ENCODE results near the gene DBF4. TPM values are rescaled to one million over a fixed set of nuclear protein-coding genes. Genes with fewer than 3 reads are reported as not detected.
A peak's percentile ranks its signal among the peaks of the same experiment; 100 is the strongest.

The DBF4 gene
- total and polyA plus RNA-seq, 2 of the 13 experiments (the other 11 are each of a cell fraction or from before 2014, with no cell fraction given), result 5.0 to 64.4 TPM

DNA sequence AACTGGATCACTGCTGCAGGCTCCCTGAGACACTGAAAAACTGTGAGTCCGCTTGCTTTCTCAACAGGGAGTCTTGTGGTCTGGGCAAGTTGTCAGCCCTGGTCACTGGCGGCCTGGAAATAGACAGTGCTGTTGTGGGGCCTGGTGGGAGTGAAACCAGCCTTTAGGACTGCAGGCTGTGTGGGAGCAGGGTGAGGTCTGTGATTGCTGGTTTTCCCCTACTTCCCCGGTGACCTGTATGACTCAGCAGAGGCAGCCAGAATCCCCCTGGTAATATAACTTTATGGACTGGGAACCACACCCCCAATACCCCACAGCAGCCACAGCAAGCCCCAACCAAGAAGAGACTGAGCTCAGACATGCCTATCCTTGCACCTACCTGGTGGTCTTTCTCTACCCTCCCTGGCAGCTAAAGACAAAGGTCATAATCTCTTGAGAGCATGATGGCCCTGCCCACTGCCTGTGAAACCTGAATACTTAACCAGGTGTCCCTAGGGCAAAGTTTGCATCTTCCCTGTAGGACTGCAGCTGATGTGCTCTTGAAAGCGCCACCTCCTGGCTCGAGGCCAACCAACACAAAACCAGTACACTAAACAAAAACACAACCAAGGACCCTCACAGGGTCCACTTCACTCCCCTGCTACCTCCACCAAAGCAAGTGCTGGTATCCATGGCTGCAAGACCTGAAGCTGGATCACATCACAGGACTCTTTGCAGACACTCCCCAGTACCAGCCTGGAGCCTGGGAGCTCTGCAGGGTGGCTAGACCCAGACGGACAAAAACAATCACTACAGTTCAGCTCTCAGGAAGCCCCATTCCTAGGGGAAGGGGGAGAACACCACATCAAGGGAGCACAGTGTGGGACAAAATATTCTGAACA lies 50.5 kb downstream of the DBF4 start (continued):
- TF ChIP-seq PHF21A (CRISPR knock-in tag; IDR thresholded peaks at IDR 0.05) (0 out of 2 replicates have a peak, but pooled peaks have one; percentile 43), FOXP4 (CRISPR knock-in tag; IDR thresholded peaks at IDR 0.05) (0 out of 2 replicates have a peak, but pooled peaks have one; percentile 30), ZMYM4 (CRISPR knock-in tag; IDR thresholded peaks at IDR 0.05) (peak; percentile 65)

DNA sequence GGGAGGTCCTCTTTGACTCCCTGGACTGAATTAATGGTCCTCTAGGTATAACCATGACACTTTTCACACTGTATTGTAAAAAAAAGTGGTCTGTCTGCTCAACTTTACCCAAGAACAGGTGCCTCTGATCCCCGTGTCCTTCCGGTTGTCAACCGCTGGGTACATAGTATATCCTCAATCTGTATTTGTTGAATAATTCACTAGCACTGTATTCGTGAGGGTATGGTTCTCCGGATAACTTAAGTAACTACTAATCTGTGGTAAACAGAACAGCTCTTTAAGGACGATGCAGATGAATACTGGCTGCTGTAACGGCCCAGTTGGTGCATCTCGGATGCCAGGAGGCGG lies 57.3 kb downstream of the DBF4 start:
- BruUV-seq (replicated peaks), result no TSS peak
- peak overlapping the region; percentile 81 for H3K4me2 ChIP-seq (ENCODE audit: low read depth, low read length)
- in situ Hi-C loops (cut with HindIII; ENCODE audit: extremely low pct_ligation_motif_present, low pct_unique_long_range_greater_than_20kb) (no loop called here), intact Hi-C loops (cut with micrococcal nuclease; ENCODE audit: unreplicated experiment) (loop anchor here (10.0 kb wide), 1 partner anchor 231 kb away; no protein-coding TSS in a partner anchor)
- no peaks in the 10 kb centered on the region for H3K36me3 ChIP-seq (replicated peaks in 1 of 2; ENCODE audit: control insufficient read depth in 1 of 2, insufficient read depth in 2 of 2, low read length in 2 of 2)
- no peaks in the 10 kb centered on the region for H3K79me2 ChIP-seq (ENCODE audit: insufficient read depth, low read length)
- H4K20me1 ChIP-seq (ENCODE audit: insufficient read depth, low read length), result no peaks in the 10 kb centered on the region
- peak overlapping the region; percentile 7; the same call in 1 of the 2 replicates for H3K9ac ChIP-seq (ENCODE audit: insufficient read depth, low read depth, low read length)
- peak overlapping the region; percentile 83 for H2AFZ ChIP-seq (ENCODE audit: low read length)
- no peak overlapping the region for H3K27ac ChIP-seq (ENCODE audit: extremely low read length, insufficient read depth, low read length)
- CTCF ChIA-PET (ENCODE audit: low intra/inter-chr PET ratio, low total read pairs), result no interaction called here
- peaks cover 24% of the 10 kb centered on the region for H3K4me1 ChIP-seq (ENCODE audit: insufficient read depth, low read length)
- no peak for DNase-seq (ENCODE audit: low spot score)
- FAIRE-seq, result no peak
- 4% methylated on average over 7 of the region's 9 CpGs for WGBS (ENCODE audit: low lambda C conversion rate)
- no peaks in the 10 kb centered on the region; a peak in 1 of 5 replicates for H3K27me3 ChIP-seq (ENCODE audit: control insufficient read depth in 1 of 2, insufficient read depth in 2 of 2, low read length in 2 of 2)
- H3K4me3 ChIP-seq (replicated peaks in 1 of 3; ENCODE audit: insufficient read depth in 1 of 3, low read depth in 2 of 3, low read length in 3 of 3), result peak overlapping the region; percentile 64 to 77 (median 70)
- H3K9me3 ChIP-seq (ENCODE audit: low read length), result no peaks in the 10 kb centered on the region
- POLR2A ChIA-PET, result interaction anchor here (0.6 kb wide), 1 partner anchor 29 kb away, joined by 3 read pairs; no protein-coding TSS in a partner anchor
- ATAC-seq, result no peak
- TF ChIP-seq, protein P1, sequence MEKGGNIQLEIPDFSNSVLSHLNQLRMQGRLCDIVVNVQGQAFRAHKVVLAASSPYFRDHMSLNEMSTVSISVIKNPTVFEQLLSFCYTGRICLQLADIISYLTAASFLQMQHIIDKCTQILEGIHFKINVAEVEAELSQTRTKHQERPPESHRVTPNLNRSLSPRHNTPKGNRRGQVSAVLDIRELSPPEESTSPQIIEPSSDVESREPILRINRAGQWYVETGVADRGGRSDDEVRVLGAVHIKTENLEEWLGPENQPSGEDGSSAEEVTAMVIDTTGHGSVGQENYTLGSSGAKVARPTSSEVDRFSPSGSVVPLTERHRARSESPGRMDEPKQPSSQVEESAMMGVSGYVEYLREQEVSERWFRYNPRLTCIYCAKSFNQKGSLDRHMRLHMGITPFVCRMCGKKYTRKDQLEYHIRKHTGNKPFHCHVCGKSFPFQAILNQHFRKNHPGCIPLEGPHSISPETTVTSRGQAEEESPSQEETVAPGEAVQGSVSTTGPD (CRISPR knock-in tag; IDR thresholded peaks at IDR 0.05), result no peak
- TF ChIP-seq ZNF879 (CRISPR knock-in tag; IDR thresholded peaks at IDR 0.05) (no peak), SETDB1 (CRISPR knock-in tag; IDR thresholded peaks at IDR 0.05; ENCODE audit: borderline replicate concordance) (no peak), ZNF770 (CRISPR knock-in tag; IDR thresholded peaks at IDR 0.05) (peak; percentile 9; the same call in 1 of the 2 replicates), EP300 (IDR thresholded peaks at IDR 0.05; ENCODE audit: low read depth in 2 of 2, low read length in 2 of 2) (no peak), EP300 (CRISPR knock-in tag; IDR thresholded peaks at IDR 0.05; ENCODE audit: borderline replicate concordance) (no peak), ZNF331 (CRISPR knock-in tag; IDR thresholded peaks at IDR 0.05) (no peak), NBN (conservative IDR thresholded peaks at IDR 0.05) (no peak), PATZ1 (CRISPR knock-in tag; IDR thresholded peaks at IDR 0.05) (no peak), MAF1 (CRISPR knock-in tag; IDR thresholded peaks at IDR 0.05; ENCODE audit: borderline replicate concordance) (no peak), GABPB1 (CRISPR knock-in tag; IDR thresholded peaks at IDR 0.05) (no peak)
